ENCODE data around the gene ZNRD2.

ZNRD2 gene

GRCh38 chr11:65574109-65574810, 4.0 kb downstream of the ZNRD2 start:
- no peak for TF ChIP-seq USF1 (IDR thresholded peaks at IDR 0.05)
- TF ChIP-seq CREB1 (IDR thresholded peaks at IDR 0.05; ENCODE audit: low read depth), result no peak
- no peak for TF ChIP-seq RAD21 (IDR thresholded peaks at IDR 0.05; ENCODE audit: low read depth)
- TF ChIP-seq TEAD4 (IDR thresholded peaks at IDR 0.05), result no peak
- no peak for TF ChIP-seq YY1 (IDR thresholded peaks at IDR 0.05; ENCODE audit: low read depth)
- TF ChIP-seq CEBPB (IDR thresholded peaks at IDR 0.05), result no peak
- peak; percentile 29; the same call in 1 of the 2 replicates for TF ChIP-seq TAF1 (IDR thresholded peaks at IDR 0.05; ENCODE audit: low read depth)
- TF ChIP-seq ZBTB7A (IDR thresholded peaks at IDR 0.05; ENCODE audit: low read depth), result peak; percentile 81
- TF ChIP-seq REST (IDR thresholded peaks at IDR 0.05; ENCODE audit: low read depth), result no peak
- TF ChIP-seq EP300 (IDR thresholded peaks at IDR 0.05; ENCODE audit: borderline replicate concordance), result no peak
- no peak for TF ChIP-seq FOXM1 (IDR thresholded peaks at IDR 0.05; ENCODE audit: borderline replicate concordance, low read depth)
- TF ChIP-seq TCF12 (IDR thresholded peaks at IDR 0.05; ENCODE audit: low read depth), result no peak
- TF ChIP-seq MAX (IDR thresholded peaks at IDR 0.05), result peak; percentile 11; the same call in 1 of the 2 replicates
- TF ChIP-seq NFIC (IDR thresholded peaks at IDR 0.05), result no peak
- TF ChIP-seq EGR1 (IDR thresholded peaks at IDR 0.05), result peak; percentile 46; the same call in 1 of the 2 replicates

GRCh38 chr11:65574811-65575567, 4.7 kb downstream of the ZNRD2 start:
- TF ChIP-seq REST (IDR thresholded peaks at IDR 0.05; ENCODE audit: low read depth) (no peak), CEBPB (IDR thresholded peaks at IDR 0.05) (no peak), YY1 (IDR thresholded peaks at IDR 0.05; ENCODE audit: low read depth) (0 out of 2 replicates have a peak, but pooled peaks have one; percentile 21), EP300 (IDR thresholded peaks at IDR 0.05; ENCODE audit: borderline replicate concordance) (no peak), ZBTB7A (IDR thresholded peaks at IDR 0.05; ENCODE audit: low read depth) (no peak), MAX (IDR thresholded peaks at IDR 0.05) (peak; percentile 37; the same call in 1 of the 2 replicates)

GRCh38 chr11:65575568-65576231, 5.4 kb downstream of the ZNRD2 start, which contains the start of gene EHBP1L1:
Gene EHBP1L1 (plus strand): TSS chr11:65576053. CDS start chr11:65576303, 250 bp downstream.
- peak; percentile 43; the same call in 1 of the 2 replicates for TF ChIP-seq EGR1 (IDR thresholded peaks at IDR 0.05)
- TF ChIP-seq ZBTB7A (IDR thresholded peaks at IDR 0.05; ENCODE audit: low read depth), result 0 out of 2 replicates have a peak, but pooled peaks have one; percentile 81
- TF ChIP-seq TCF12 (IDR thresholded peaks at IDR 0.05; ENCODE audit: low read depth), result 0 out of 2 replicates have a peak, but pooled peaks have one; percentile 14
- no peak for TF ChIP-seq FOXM1 (IDR thresholded peaks at IDR 0.05; ENCODE audit: borderline replicate concordance, low read depth)

GRCh38 chr11:65576232-65576866, 6.1 kb downstream of the ZNRD2 start:
- TF ChIP-seq ZBTB7A (IDR thresholded peaks at IDR 0.05; ENCODE audit: low read depth) (0 out of 2 replicates have a peak, but pooled peaks have one; percentile 24), EGR1 (IDR thresholded peaks at IDR 0.05) (no peak)

- TF ChIP-seq FOXM1 (IDR thresholded peaks at IDR 0.05; ENCODE audit: borderline replicate concordance, low read depth) (no peak), TAF1 (IDR thresholded peaks at IDR 0.05; ENCODE audit: low read depth) (no peak), CREB1 (IDR thresholded peaks at IDR 0.05; ENCODE audit: low read depth) (no peak), ZBTB7A (IDR thresholded peaks at IDR 0.05; ENCODE audit: low read depth) (no peak), EGR1 (IDR thresholded peaks at IDR 0.05) (no peak), RAD21 (IDR thresholded peaks at IDR 0.05; ENCODE audit: low read depth) (no peak), TCF12 (IDR thresholded peaks at IDR 0.05; ENCODE audit: low read depth) (no peak), NFIC (IDR thresholded peaks at IDR 0.05) (no peak), EP300 (IDR thresholded peaks at IDR 0.05; ENCODE audit: borderline replicate concordance) (no peak), REST (IDR thresholded peaks at IDR 0.05; ENCODE audit: low read depth) (no peak), USF1 (IDR thresholded peaks at IDR 0.05) (no peak), TEAD4 (IDR thresholded peaks at IDR 0.05) (no peak)
Measured at GRCh38 chr11:65576867-65577755, 6.8 kb downstream of the ZNRD2 start.
